ENCODE data around the gene TSPYL4.

Gene TSPYL4

DNA sequence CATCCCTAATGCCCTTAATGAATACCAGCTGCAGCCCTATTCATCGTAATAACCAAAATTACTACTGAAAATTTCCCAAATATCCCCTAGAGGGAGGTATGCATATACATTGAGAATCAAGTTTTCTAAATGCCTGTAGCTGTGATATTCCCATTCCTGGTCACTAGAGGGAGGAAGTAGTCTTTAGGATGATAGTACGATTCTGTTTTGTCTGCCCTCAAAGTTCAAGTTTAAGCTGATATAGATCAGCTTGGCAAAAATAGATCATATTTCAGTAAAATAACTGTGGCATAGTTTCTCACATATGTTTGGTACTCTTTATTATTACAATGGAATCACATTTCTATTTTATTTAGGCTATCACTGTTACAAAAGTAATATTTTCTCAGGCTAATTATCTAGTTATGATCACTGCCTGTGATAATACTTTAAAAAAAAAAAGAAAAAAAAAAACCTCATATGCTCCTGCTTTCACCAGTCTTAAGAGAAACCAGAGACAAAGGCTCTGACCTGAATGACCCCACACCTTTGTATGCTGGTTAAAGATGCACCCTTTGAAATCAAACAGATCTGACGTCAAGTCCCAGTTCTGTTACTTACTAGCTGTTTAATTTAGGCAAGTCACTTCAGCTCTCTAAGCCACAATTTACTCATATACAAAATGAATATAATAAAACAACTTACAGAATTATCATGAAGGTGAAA is 14.9 kb upstream of the TSPYL4 start:
- DNase-seq = no peak

DNA sequence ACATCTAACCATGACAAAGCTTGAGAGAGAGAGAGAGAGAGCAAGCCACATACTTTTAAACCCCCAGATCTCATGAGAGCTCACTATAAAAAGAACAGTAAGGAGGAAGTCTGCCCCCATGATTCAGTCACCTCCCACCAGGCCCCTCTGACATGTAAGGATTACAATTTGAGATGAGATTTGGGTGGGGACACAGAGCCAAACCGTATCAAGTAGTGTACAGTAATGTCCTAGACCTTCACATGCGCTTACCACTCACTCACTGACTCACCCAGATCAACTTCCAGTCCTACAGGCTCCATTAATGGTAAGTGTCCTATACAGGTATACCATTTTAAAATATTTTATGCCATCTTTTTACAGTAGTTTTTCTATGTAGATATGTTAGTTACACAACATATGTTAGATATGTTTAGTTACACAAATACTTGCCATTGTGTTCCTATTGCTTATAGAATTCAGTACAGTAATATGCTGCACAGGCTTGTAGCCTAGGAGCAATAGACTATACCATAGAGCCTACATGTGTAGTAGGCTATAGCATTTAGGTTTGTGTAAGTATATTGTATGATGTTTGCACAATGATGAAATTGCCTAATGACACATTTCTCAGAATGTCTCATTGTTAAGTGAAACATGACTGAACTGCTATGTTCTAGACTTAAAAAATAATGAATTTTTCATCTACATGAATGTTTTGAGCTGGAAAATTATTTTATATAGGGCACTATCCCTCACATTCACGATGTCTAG is 14.1 kb upstream of the TSPYL4 start:
- DNase-seq = no peak

DNA sequence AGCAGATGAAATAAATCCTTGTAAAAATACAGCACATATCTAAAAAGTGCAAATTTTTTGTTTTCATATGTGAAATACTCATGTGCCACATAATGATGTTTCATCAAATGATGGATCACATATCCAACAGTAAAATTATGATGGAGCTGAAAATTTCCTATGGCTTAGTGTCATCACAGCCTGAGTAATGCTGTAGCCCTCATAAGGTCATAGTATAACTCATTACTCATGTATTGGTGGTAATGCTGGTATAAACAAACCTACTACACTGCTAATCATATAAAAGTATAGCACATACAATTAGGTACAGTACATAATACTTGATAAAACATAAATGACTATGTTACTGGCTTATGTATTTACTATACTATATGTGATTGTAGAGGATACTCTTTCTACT is 12.9 kb upstream of the TSPYL4 start:
- DNase-seq = no peak

DNA sequence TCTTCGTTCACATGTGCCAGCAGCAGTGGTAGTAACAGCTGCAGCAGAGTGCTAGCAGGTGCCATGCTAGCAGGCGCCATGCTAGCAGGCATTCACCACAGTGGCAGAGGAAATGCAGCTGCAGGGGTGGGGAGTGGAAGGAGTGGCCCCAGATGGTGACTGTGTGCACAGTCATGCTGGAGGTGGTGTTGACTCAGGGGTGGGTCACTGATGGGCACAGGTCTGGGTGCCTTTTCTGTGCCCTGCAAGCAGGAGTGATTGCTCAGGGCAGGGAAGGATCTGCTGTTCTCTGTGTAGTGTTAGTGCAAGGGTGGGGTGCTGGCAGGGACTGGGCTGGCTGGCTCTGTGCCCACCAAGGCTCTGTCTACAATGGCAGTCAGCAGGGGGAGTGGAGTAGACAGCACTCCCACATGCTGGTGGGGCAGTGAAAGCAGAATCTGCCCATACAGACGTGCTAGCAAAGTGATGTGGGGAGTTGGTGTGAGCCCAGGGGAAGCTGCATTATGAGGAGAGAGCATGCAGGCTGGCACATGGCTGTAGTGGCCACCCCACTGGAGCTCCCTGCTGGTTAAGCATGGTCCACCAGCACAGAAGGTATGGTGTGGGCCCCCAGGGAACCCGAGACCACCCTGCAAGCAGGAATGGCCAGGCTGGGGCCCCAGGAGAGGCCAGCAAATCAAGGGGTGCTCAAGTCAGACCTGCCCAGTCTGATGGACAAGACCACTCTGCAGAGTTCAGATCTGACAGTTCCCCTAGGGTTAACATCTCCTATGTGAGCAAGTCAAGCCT is 11.4 kb upstream of the TSPYL4 start:
- DNase-seq = no peak

- DNase-seq = no peak
Observed at GRCh38 chr6:116263353-116263752, 9.5 kb upstream of the TSPYL4 start.

GRCh38 chr6:116258520-116258919 is 4.6 kb upstream of the TSPYL4 start:
- DNase-seq = no peak

DNA sequence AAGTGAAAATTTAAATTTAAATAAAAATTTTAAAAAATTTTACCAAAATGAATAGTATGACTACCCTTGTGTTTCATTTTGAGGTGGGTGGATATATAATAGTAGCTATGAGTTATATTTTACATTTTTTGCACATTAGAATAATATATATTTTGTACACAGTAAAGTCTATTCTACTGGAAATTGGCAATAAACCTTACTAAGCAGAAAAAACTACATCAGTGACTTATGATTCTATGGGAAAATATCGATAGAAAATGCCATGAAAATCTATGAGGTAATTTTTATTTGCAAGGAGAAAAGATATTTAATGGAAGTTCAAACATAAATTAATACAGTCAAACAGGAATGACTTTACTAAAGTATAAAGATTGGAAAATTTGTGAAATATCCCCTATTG is 2.8 kb upstream of the TSPYL4 start:
- no peak for DNase-seq

- no peak for DNase-seq
Observed at GRCh38 chr6:116255246-116255800, 1.4 kb upstream of the TSPYL4 start.

GRCh38 chr6:116254297-116255056 is 602 bp upstream of the TSPYL4 start:
- no peak for DNase-seq

GRCh38 chr6:116253188-116253504 is 729 bp downstream of the TSPYL4 start:
- DNase-seq = no peak

GRCh38 chr6:116251568-116252384 is 2.1 kb downstream of the TSPYL4 start:
- no peak for DNase-seq

GRCh38 chr6:116248577-116248976 is 5.3 kb downstream of the TSPYL4 start:
- DNase-seq = no peak

- DNase-seq = no peak
Observed at GRCh38 chr6:116247285-116247684, 6.6 kb downstream of the TSPYL4 start.

- no peak for DNase-seq
Observed at GRCh38 chr6:116246089-116246488, 7.8 kb downstream of the TSPYL4 start.

- DNase-seq = no peak
Observed at GRCh38 chr6:116244284-116244683, 9.6 kb downstream of the TSPYL4 start.

- DNase-seq = no peak
Observed at GRCh38 chr6:116239856-116240255, 14.0 kb downstream of the TSPYL4 start.

DNA sequence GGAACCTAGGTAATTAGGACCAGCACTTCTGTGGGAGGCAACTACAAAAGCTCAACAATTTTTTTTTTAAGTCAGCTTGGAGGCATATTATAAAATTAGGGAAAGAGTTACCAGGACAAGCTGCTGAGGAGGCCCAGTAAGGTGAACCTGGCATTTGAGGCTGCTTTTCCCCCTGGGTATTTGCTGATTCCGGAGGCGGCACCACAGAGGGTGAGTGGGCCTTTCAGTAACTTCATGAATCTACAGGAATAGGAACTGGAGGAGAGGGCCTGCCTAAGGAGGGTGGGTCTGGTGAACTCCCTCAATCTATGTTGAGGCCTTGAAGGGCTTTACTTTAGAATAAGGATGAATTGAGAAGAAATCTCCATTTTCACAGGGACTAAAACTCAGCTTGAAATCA is 14.6 kb downstream of the TSPYL4 start:
- DNase-seq = no peak

DNA sequence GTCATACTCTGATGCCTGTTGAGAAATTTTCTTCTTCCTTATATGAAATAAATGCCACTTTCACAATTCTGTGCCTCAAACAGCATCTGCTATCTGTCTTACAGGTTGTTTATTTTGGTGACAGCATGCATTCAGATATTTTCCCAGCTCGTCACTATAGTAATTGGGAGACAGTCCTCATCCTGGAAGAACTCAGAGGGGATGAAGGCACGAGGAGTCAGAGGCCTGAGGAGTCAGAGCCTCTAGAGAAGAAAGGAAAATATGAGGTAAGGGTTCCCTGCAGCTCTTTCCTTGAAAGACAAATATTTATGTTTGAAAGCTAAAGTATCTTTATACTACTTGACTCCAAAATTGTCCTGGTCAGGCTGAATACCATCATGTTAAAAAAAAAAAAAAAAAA is 15.8 kb downstream of the TSPYL4 start:
- no peak for DNase-seq

DNA sequence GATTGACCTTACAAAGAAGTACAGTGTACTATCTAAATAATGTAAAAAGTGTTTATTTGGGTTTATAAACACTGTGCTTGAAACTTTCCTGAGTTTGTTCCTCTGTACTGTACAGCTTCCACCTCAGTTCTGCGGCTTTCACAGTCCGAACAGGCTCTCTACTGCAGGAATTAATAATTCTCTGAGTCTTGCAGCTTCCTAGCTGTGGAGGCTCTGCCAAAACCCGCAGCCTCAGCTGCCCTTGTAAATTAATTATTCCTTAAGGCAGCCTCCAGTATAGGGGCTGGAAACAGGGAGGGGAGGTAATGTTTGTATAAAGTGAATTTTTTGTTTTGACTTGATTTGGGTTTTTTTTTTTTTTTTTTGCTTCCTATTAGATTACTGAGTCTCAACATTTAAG is 19.2 kb downstream of the TSPYL4 start:
- no peak for DNase-seq

GRCh38 chr6:116229287-116229913 is 24.5 kb downstream of the TSPYL4 start:
- no peak for DNase-seq

- no peak for DNase-seq
Observed at GRCh38 chr6:116223355-116223754, 30.5 kb downstream of the TSPYL4 start.
